Cerebellar nuclear complex (tissue), 1 donor: ENCODE data around the gene RDH13.
"Not testable (repeated sequence)": the region's sequence is repeated elsewhere in the genome, so short reads cannot be mapped to it uniquely, and the experiment has no call there.

ENCODE experiments used
- DNase-seq, 2 experiments: peaks; one replicate each; lab custom pipeline; 2025; lab: John Stamatoyannopoulos, UW

Gene RDH13

DNA sequence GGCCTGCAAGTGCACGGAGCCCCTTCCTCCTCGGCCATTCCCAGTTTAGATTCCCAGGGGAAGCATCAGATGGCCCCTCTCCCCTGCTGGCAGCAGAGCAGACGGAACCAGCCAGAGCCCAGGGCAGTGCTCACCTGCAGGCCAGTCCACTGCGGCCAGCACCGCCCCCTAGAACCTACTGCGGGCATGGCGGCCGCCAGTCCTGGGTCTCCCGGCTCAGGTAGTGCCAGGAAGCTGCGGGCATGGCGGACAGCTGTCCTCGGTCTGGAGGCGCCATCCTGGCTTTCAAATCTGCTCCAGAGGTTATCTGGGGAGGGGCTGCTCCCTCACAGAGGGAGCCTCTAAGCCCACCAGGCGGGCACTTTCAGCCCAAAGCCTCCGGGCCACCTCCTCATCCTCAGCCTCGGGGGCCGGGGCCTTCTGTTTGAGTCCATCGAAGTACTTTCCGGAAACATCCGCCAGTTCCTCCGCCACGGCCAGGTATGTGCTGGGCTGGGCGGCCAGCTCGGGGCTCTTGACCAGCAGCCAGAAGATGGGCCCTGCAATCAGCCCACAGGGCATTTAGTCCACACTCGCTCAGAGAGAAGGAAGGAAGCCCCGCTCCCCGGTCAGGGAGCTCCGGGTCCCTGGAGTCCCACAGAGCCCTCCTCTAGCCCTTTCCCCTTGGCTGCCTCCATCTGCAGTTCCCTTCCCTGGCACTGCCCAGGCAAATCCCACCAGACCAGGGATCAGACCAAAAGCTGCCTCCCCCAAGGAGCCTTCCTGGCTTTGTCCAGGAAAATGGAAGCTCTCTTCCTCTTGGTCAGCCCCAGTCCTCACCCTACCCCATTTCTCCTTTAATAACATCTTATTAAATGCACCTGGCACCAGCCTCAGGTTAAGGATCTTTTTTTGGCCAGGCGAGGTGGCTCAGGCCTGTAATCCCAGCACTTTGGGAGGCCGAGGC lies 17.9 kb downstream of the RDH13 start:
- DNase-seq, result no peak

DNA sequence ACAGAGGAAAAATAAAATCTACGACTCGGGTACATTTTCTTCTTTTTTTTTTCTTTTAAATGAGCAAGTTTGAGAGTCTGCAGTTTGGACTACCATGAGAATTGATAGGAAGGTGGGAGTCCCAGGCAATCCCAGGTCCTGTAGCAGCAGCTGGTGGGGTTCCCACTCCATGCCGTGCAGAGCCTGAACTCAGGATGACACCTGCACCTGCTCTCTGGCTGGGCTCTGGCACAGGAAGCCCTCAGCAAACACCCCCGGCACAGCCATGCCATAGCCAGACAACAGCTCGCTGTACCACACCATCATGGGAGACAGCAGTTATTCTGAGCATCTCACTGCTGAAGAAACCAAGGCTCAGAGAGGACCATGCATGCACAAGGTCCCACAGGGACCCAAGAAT lies 18.7 kb downstream of the RDH13 start:
- DNase-seq, result no peak

DNA sequence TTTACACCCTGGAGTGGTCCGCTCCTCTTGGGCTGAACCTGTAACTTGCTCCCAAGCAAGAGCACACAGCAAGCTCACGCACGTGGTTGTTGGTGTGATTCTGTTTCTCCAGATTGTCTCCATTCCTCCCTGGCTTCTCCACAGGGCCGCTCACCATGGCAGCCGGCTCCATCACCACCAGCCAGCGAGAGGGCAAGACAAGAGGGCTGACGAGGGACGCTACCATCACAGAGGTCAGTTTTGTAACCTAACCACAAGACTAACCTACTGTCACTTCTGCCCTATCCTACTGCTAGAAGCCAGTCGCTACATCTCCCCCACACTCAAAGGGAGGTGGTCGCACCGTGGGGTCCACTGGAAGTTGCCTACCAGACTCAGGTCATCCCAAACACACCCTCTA lies 20.3 kb downstream of the RDH13 start:
- DNase-seq, result no peak

DNA sequence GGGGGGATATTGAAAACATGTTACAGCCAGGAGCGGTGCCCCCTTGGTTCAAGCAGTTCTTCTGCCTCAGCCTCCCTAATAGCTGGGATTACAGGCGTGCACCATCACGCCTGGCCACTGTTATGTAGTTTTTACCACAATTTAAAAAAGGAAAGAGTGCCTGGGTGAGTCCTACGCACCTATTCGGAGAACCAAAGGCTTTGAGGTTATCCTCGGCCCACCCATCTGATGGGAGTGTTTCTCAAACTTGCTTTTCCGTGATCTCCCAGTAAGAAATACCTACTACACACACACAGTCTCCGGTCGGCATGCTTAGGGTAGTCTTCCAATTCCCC lies 20.6 kb downstream of the RDH13 start:
- no peak for DNase-seq

DNA sequence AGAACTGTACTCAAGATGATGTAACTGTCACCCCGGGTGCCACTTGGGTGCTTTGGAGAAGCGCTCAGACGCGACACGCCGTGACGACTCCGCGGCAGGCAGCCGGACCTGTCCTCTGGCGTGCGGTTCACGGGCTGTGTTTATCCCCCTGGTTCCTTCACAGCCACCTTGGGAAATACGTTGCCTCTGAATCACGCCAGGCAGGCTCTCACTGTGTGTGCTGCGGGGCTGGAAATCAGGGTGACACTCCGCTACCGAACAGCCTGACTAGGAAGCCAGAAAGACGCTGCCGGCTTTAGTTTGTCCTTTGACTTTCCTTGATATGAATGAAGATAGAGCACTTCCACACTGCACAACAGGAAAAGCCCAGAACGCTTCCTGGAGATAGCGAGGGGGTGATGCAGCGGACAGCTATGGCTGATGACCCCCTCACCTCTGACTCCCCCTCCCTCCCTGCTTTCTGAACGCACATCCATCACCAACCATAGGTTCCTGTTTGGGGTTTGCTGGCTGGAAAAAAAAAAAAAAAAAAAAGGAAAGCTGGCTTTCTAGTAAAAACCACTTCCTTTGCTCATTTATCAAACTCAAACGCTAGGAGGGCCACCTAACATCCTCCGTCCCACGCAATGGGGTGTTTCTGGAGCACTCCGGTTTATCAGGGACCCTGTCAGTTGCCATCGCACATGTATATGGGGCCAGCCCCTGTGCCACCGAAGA lies 21.2 kb downstream of the RDH13 start:
- no peak for DNase-seq

DNA sequence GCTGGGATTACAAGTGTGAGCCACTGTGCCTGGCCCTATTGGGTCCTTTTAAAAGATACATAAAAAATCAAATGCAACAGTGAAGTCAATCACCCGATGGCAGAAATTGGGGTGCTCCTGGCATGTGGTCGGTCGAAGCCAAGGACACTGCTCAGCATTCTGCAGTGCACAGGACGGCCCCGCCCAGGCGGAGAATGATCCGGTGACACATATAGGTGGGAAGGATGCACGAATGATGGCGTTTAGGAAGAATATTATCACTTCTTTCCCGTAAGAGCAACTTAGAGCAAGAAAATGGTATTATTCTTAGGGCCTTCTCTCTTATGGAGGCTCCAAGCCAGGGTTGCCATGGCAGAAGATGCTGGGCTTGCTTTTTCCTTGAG lies 21.7 kb downstream of the RDH13 start:
- no peak for DNase-seq

DNA sequence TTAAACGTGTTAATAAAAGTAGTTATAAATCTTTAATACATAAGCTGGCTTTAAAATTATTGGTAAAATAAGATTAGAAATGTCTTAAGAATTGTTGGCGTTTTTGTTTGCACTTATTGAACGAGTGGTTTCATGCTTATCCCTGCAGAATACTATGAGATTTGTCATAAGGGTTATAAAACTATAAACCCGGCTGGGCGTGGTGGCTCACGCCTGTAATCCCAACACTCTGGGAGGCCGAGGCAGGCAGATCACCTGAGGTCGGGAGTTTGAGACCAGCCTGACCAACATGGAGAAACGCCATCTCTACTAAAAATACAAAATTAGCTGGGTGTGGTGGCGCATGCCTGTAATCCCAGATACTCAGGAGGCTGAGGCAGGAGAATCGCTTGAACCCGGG lies 22.3 kb downstream of the RDH13 start:
- DNase-seq, result not testable (repeated sequence)

DNA sequence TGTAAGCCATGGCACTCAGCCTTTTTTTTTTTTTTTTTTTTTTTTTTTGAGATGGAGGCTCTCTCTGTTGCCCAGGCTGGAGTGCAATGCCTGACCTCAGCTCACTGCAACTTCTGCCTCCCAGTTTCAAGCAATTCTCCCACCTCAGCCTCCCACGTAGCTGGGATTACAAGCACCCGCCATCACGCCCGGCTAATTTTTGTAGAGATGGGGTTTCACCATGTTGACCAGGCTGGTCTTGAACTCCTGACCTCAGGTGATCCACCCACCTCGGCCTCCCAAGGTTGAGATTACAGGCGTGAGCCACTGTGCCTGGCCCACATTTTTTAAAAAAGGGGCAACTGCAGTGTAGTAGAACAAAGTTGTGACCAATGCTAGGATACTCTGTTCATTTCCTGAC lies 25.3 kb downstream of the RDH13 start:
- DNase-seq, result not testable (repeated sequence)

DNA sequence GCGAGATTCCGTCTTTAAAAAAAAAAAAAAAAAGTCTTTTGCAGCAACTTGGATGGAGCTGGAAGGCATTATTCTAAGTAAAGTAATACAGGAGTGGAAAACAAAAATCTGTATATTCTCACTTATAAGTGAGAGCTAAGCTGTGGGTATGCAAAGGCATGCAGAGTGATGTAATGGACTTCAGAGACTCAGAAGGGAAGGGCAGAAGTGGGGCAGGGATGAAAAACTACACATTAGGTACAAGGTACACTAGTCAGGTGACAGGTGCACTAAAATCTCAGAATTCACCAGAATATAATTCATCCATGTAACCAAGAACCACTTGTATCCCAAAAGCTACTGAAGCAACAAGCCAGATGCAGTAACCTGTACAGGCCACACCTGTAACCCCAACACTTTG lies 26.9 kb downstream of the RDH13 start:
- DNase-seq, result no peak

DNA sequence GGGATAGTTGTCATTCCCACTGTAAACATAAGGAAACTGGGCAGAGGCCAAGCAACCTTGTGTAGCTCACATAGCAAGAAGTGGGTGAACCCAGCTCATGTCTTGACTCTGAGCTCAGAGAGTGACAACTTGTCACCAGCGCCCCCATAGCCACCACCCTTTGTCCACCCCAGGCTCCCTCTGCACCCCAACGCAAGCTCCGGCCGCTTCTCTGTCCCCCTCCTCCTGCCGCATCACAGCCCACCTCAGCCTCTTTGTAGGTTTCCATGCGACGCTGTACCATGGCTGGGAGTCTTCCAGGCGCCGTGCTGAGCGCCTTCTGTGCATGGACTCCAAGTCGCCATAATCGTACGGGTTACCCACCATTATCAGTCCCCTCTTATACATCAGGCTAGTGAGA lies 28.2 kb downstream of the RDH13 start:
- DNase-seq, result no peak

DNA sequence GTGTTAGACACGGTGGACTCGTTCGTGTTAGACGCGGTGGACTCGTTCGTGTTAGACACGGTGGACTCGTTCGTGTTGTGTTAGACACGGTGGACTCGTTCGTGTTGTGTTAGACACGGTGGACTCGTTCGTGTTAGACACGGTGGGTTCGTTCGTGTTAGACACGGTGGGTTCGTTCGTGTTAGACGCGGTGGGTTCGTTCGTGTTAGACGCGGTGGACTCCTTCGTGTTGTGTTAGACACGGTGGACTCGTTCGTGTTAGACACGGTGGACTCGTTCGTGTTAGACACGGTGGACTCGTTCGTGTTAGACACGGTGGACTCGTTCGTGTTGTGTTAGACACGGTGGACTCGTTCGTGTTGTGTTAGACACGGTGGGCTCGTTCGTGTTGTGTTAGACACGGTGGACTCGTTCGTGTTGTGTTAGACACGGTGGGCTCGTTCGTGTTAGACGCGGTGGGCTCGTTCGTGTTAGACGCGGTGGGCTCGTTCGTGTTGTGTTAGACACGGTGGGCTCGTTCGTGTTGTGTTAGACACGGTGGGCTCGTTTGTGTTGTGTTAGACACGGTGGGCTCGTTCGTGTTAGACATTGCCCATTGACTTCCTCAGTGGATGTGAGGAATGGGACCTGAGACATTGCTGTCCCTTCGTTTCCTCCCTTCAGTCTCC lies 29.8 kb downstream of the RDH13 start:
- DNase-seq, result not testable (repeated sequence)

DNA sequence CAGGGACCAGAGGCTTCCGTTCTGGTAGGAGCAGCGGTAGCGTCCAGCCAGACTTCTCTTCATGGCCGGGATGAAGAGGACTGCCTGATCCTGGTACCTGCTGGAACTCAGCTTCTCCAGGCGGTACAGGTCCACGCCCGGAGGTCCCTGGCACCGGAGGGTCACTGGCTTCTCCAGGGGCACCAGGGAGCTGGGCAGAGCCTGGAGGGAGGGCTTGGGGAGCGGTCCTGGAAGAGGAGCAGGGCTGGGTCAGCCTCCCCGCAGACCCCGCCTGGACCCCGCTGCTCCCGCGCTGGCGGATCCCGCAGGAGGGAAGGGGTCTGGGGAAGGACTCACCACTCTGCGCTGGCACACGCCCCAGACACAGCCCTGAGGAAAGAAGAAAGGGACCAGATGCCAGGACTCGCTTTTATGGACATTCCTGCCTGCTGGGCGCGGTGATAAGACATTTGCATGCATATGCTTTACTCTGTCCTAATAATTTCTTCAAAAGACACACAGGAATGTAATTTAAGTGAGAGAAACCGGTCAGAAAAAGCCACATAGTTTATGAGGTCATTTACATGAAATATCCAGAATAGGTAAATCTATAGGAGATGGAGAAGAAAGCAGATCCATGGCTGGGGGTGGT lies 30.7 kb downstream of the RDH13 start:
- DNase-seq, result no peak

DNA sequence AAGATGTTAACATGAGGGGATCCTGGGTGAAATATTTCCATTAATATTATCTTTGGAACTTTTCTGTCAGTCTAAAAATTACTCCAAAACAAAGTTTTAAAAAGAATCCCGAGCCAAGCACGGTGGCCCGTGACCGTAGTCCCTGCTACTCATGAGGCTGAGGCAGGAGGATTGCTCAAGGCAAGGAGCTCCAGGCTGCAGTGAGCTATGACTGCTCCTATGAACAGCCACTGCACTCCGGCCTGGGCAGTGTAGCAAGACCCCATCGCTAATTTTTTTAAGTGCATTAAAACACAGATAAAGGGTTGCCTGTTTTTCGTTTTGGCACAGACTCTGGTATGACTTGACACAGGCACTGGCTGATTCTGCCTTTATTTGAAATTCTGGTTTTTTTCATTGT lies 31.8 kb downstream of the RDH13 start:
- no peak for DNase-seq

DNA sequence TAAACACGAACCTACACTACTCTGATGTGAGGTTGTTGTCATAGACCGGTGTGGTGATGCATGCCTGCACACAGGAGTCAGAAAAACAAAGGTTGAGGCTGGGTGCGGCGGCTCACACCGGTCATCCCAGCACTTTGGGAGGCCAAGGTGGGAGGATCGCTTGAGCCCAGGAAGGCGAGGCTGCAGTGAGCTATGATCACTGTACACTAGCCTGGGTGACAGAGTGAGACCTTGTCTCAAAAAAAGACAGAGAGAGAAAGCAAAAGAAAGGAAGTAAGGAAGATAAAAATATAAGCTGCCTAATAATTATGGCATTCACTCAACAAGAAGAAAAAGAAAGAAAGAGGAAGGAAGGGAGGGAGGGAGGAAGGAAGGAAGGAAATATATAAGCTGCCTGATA lies 34.2 kb downstream of the RDH13 start:
- no peak for DNase-seq

DNA sequence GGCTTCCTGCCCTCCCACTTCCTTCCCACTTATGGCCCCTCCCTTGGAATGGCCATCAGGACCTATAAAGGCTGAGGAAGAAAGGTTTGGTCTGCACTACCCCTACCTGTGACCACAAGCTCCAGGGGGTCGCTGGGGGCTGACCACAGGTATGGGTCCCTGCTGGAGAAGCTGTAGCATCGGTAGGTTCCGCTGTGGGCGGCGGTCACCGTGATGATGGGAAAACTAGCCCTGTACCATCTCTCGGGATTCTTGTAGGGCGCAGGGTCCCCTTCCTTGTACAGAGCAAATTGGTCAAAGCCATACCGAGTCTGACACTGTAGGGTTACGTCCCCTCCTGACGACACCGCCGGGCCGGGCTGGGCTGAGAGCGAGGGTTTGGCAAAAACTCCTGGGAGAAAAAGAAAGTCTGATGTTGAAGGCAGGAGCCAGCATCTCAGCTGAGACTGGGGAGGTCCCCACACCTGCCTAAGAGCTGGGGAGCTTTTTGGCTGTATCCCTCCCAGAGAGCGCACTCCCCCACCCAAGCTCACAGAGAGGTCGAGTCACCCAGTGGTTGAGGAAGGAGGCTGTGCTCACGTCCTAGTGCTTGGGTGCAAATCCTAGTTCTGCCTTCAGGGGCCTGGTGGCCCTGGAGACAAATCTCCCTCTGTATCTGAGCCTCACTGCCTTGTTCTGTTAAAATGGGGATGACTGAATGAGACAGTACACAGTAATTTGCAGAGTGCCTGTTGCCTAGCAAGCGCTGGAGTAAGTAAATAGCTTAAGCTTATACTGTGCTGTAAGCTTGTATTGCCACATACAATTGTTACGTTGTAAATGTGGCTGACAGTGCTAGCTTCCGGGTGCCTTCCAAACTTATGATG lies 35.2 kb downstream of the RDH13 start:
- DNase-seq, result no peak

DNA sequence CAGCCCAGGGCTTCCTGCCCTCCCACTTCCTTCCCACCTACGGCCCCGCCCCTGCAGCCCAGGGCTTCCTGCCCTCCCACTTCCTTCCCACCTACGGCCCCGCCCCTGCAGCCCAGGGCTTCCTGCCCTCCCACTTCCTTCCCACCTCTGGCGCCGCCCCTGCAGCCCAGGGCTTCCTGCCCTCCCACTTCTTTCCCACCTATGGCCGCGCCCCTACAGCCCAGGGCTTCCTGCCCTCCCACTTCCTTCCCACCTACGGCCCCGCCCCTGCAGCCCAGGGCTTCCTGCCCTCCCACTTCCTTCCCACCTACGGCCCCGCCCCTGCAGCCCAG lies 35.8 kb downstream of the RDH13 start:
- not testable (repeated sequence) for DNase-seq

DNA sequence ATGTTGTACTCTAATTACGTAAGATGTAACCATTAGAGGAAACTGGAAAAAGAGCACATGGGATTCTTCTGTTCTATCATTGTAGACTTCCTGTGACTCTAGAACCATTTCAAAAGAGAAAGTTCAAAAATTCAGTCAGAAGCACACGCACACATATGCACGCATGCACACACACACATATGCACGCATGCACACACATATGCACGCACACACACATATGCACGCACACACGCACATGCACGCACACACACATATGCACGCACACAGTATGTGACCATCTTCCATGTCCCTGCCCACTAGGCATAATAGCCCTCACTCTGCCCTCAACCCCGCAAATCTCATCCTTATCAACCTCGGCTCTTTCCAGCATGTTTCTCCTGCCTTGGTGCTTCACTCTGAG lies 38.8 kb downstream of the RDH13 start:
- DNase-seq, result no peak

DNA sequence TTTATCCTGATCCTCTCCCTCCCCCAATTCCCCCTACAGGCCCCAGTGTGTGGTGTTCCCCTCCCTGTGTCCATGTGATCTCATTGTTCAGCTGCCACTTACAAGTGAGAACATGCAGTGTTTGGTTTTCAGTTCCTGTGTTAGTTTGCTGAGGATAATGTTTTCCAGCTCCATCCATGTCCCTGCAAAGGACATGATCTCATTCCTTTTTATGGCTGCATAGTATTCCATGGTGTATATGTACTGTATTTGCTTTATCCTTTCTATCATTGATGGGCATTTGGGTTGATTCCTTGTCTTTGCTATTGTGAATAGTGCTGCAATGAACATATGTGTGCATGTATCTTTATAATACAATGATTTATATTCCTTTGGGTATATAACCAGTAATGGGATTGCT lies 42.6 kb downstream of the RDH13 start:
- not testable (repeated sequence) for DNase-seq

DNA sequence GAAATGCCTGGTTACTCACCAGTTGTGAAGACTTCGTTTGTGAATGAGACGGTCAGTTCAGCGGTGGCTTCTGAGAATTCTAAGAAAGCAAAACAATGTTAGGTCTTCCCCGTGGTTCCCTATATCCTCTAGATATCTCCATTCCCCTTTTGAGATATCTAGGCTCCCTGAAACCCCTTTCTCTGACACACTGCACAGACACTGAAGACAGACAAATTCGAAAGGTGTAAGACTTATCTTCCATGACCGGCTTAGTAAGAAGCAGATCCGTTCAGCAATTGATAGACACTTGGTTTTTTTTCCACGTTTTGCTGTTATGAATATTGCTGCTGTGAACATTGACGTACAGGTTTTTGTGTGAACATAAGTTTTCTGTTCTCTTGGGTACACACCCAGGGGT lies 44.3 kb downstream of the RDH13 start:
- no peak for DNase-seq

DNA sequence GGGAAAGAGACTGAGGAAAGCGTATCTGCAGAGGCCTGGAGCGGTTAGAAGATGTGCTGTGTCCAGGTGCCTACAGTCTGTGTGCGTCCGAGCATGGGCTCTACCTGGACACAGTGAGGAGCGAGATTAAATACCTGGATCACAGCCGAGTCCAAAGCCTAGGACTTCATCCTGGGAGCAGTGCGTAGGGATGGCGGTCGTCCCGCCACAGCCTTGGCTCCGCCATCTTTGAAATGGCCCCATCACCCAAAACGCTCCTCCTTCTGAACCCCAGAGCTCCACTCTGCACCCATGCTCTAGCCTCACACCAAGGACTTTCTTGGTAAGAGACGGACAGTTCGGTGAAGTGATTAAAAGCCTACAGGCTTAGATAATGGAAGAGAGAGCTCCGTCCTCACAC lies 44.7 kb downstream of the RDH13 start:
- no peak for DNase-seq

DNA sequence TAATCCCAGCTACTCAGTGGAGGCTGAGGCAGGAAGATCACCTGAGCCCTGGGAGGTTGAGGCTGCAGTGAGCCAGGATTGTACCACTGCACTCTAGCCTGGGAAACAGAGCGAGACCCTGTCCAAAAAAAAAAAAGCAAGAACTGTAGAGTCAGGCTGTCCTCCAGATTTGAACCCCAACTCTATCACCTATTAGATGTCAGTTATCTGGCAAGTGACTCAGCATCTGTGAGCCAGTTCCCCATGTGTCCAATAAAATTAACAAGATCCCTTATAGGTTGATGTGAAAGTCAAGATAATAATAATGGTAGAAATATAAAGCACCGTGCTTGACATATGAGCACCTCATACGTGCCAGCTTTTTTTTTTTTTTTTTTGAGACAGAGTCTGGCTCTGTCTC lies 46.9 kb downstream of the RDH13 start:
- no peak for DNase-seq

DNA sequence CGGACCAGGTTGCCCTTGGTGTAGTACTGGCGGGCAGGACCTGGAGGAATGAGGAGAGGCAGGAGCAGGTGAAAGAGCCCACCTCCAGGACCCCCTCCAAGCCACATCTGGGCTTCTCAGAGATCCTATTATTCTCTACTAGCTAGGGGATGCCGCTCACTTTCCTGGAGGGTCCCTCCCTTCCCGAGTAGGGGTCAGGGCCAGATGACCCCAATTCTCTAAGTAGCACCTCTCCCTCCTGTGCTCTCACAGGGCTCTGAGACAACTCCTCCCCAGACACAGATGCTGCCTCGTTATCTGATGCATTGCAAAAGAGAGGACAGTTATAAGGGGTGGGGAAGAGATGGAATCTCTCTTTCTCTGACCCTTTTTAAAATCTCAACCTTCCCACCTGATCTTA lies 47.8 kb downstream of the RDH13 start:
- no peak for DNase-seq
